Lower leg skin (tissue), 4 donors: ENCODE measurements around the gene SIGLEC11. TPM values are rescaled to one million over a fixed set of nuclear protein-coding genes. Genes with fewer than 3 reads are reported as not detected.

Experiments used
- DNase-seq, 2 donors: peaks; one replicate each; pipeline ENCODE4 v3.0.0-alpha.2; 2019; ENCODE audit warnings: low spot score in 2 of 2
- H3K4me3 ChIP-seq: fragments of 200-600 bp; sonication (generic); 2 replicates; pipeline ENCODE4 v1.5.1; 2017; ENCODE audit warnings: mild to moderate bottlenecking, low read depth; ENCODE audit not compliant: poor library complexity, severe bottlenecking
- CTCF ChIP-seq, 3 donors: fragments of 450-650 bp; IDR thresholded peaks; one replicate each; pipeline ENCODE4 v1.5.1; 2016; ENCODE audit warnings: antibody characterized with exemption in 3 of 3, mild to moderate bottlenecking in 3 of 3, moderate library complexity in 2 of 3
- POLR2A ChIP-seq, 2 donors: fragments of 450-650 bp; IDR thresholded peaks; one replicate each; pipeline ENCODE4 v1.6.1; 2016 to 2017; ENCODE audit warnings: antibody characterized with exemption in 2 of 2, mild to moderate bottlenecking in 1 of 2, moderate library complexity in 1 of 2
- WGBS, 2 donors: methylation state at CpG; one replicate each; pipeline ENCODE4 v1.1.5; 2018; 5-methylcytosine and 5-hydroxymethylcytosine counted together
- intact Hi-C: fragments of 100-400 bp; cut with DNase I; formaldehyde crosslinking; loops from one replicate; pipeline ENCODE4 v1.15.0; 2023; ENCODE audit warnings: low total_unique reads
- total RNA-seq, 4 donors: library from RNA; depleted of rRNA; stranded (reverse); fragments of >200 nt; gene quantifications; one replicate each; pipeline ENCODE4 v1.1.0, GENCODE V29; 2016

The SIGLEC11 gene
- total RNA-seq, 4 donors from 2014 or later, result 0.13 to 0.63 TPM; not detected in 2

GRCh38 chr19:49939721-49940481, 21.1 kb downstream of the SIGLEC11 start:
- no peak for DNase-seq
- TF ChIP-seq POLR2A (IDR thresholded peaks at IDR 0.05), result no peak
- no peak for TF ChIP-seq CTCF (IDR thresholded peaks at IDR 0.05)
- intact Hi-C loops, result loop anchor here (5.0 kb wide), 1 partner anchor 42 kb away; no protein-coding TSS in a partner anchor
- H3K4me3 ChIP-seq, result no peak overlapping the region
- WGBS, 2 donors, result 70% methylated on average over 5 to 7 of the region's 7 CpGs

- H3K4me3 ChIP-seq, result no peak overlapping the region
- DNase-seq, result no peak
- no peak for TF ChIP-seq CTCF (IDR thresholded peaks at IDR 0.05)
- intact Hi-C loops, result no loop called here
- 80 to 82% methylated on average over 4 of the region's 4 CpGs for WGBS, 2 donors
Observed at GRCh38 chr19:49938662-49939061, 22.3 kb downstream of the SIGLEC11 start.

- peak; percentile 49 to 96 for DNase-seq
- no peak overlapping the region for H3K4me3 ChIP-seq
- intact Hi-C loops, result no loop called here
- WGBS, 2 donors, result 22 to 25% methylated on average over 20 to 30 of the region's 35 CpGs
- TF ChIP-seq POLR2A (IDR thresholded peaks at IDR 0.05), result no peak
- TF ChIP-seq CTCF (IDR thresholded peaks at IDR 0.05), result peak in 1 of 3 donors; percentile 80
Observed at GRCh38 chr19:49937750-49938381, 23.1 kb downstream of the SIGLEC11 start.

GRCh38 chr19:49936549-49936948, 24.4 kb downstream of the SIGLEC11 start:
- TF ChIP-seq POLR2A (IDR thresholded peaks at IDR 0.05) (no peak), CTCF (IDR thresholded peaks at IDR 0.05) (no peak)
- WGBS, 2 donors, result 68 to 70% methylated on average over 5 of the region's 5 CpGs
- DNase-seq, result no peak
- intact Hi-C loops, result no loop called here
- H3K4me3 ChIP-seq, result no peak overlapping the region

- no peak for TF ChIP-seq POLR2A (IDR thresholded peaks at IDR 0.05)
- TF ChIP-seq CTCF (IDR thresholded peaks at IDR 0.05), result no peak
- intact Hi-C loops, result no loop called here
- 90 to 97% methylated on average over 8 of the region's 8 CpGs for WGBS, 2 donors
- H3K4me3 ChIP-seq, result no peak overlapping the region
- no peak for DNase-seq
Observed at GRCh38 chr19:49933643-49934042, 27.3 kb downstream of the SIGLEC11 start.
